ENCODE results near the gene GPR89A. TPM values are rescaled to one million over a fixed set of nuclear protein-coding genes. Genes with fewer than 3 reads are reported as not detected.
"Not testable (repeated sequence)": the region's sequence is repeated elsewhere in the genome, so short reads cannot be mapped to it uniquely, and the experiment has no call there.

Gene GPR89A
- total RNA-seq, 2 experiments from 2014 or later: 29.5 to 30.8 TPM

GRCh38 chr1:145714524-145715111, 106.8 kb downstream of the GPR89A start:
- POLR2A ChIA-PET: no interaction called here
- CTCF ChIA-PET: interaction anchor here (1.2 kb wide), 1 partner anchor 25 kb away, joined by 3 read pairs; no protein-coding TSS in a partner anchor

GRCh38 chr1:145716641-145717345, 109.0 kb downstream of the GPR89A start:
- ChIA-PET POLR2A (no interaction called here), CTCF (no interaction called here)

DNA sequence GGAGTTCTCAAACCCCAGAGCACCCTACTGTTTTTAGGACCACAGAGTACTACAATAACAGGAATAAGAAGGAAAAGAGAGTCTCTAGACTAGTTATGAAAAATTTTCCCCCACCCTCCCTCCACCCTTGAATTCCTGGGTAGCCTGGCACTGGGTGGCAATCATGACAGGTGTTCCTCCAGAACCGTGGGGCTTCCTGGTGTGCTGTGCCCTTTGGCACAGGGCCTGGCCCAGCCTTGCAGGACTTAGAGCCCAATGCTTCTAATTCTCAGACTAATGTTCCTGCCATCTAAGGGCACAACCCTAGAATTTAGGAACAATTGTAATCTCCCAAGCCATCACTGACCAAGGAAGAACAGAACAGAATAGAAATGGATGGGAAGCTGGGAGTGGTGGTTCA, 110.0 kb downstream of the GPR89A start:
- ChIA-PET POLR2A (no interaction called here), CTCF (no interaction called here)

DNA sequence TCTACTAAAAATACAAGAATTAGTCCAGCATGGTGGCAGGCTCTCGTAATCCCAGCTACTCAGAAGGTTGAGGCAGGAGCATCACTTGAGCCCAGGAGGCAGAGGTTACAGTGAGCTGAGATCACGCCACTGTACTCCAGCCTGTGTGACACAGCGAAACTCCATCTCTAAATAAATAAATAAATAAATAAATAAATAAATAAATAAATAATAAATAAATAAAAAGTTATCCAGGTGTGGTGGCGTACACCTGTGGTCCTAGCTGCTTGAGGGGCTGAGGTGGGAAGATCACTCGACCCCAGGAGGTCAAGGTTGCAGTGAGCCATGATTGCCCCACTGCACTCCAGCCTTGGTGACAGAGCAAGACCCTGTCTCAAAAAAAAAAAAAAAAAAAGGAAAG, 110.7 kb downstream of the GPR89A start:
- CTCF ChIA-PET: interaction anchor here (0.7 kb wide), 1 partner anchor 280 kb away, joined by 5 read pairs; no protein-coding TSS in a partner anchor
- POLR2A ChIA-PET: not testable (repeated sequence)

DNA sequence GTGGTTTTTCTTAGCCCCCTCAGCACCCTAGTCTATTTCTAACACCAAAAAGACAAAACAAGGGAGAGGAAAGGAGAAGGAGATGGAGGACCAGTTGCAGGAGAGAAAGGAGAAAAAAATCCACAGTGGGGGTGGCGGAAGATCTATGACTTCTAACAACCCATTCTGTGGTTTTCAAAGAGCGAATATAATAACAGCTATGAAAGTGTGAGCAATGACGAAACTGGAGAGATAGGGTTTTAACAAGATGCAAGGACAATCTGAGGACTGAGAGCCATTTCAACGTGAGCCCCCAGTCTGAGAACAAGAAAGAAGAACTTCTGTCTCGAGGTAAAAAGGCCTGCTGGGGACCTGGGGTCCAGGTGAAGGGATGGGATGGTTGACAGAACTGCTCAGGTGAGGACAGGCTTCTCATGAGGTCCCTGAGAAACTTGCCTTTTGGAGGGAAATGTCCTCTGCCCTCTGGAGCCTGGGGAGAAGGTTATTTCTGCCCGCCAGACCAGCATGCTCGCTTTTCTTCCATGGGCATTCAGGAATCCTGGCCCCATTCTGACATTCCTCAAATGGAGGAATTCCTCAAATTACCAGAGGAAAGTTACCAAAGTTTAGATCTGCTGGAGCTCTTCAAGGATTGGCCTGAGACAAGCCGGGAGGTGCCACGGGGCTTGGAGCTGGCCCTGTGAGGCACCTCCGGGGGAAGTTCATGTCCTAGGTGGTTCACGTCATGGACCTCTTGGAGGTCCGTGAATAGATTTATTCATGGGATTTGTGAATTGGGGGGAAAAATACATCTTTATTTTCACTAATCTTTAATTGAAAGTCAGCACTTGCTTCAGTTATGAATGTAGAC, 111.7 kb downstream of the GPR89A start, which contains the start of gene CD160:
CD160 (plus strand) TSS at position 270 of the 850 bp plus-strand sequence. CDS start 8,829 bp downstream, outside the sequence.
- ChIA-PET POLR2A (interaction anchor here (0.6 kb wide), 1 partner anchor 13 kb away, joined by 3 read pairs; no protein-coding TSS in a partner anchor), CTCF (interaction anchor here (1.6 to 2.5 kb wide), 2 partner anchors 7 to 11 kb away, joined by 3 to 9 read pairs; no protein-coding TSS in a partner anchor)

Other genes starting within 250 kb of the GPR89A start
- 1 to 10 TPM; 1.3 to 1.5 TPM for gene NBPF20, start 182.4 kb upstream of the GPR89A start, total RNA-seq
- under 1 TPM in 1 of 2 experiments, not detected in 1; 0.21 TPM for gene PDZK1, start 99.4 kb downstream of the GPR89A start, total RNA-seq
- 10 to 100 TPM; 49.0 to 57.8 TPM for gene CD160, start 111.5 kb downstream of the GPR89A start, total RNA-seq
- gene RNF115, start 216.1 kb downstream of the GPR89A start, total RNA-seq: 10 to 100 TPM; 16.3 to 16.4 TPM
- gene POLR3C, start 216.2 kb downstream of the GPR89A start, total RNA-seq: 10 to 100 TPM; 55.8 to 56.3 TPM
- 1 to 10 TPM; 2.6 to 2.9 TPM for gene NUDT17, start 237.6 kb downstream of the GPR89A start, total RNA-seq